HUES64 (cell line): ENCODE measurements around the gene FAM47C. TPM values are rescaled to one million over a fixed set of nuclear protein-coding genes. Genes with fewer than 3 reads are reported as not detected.
A peak's percentile ranks its signal among the peaks of the same experiment; 100 is the strongest.
"Not testable (repeated sequence)": the region's sequence is repeated elsewhere in the genome, so short reads cannot be mapped to it uniquely, and the experiment has no call there.

Experiments
- H3K27ac ChIP-seq: 2 replicates; pipeline ENCODE4 v1.7.0; 2013; ENCODE audit warnings: low read depth, low read length, inconsistent platforms
- H3K27me3 ChIP-seq: 2 replicates; pipeline ENCODE4 v1.6.1; 2013; ENCODE audit warnings: mild to moderate bottlenecking, low read length; ENCODE audit not compliant: insufficient read depth
- H3K36me3 ChIP-seq: 2 replicates; pipeline ENCODE4 v1.6.1; 2013; ENCODE audit warnings: mild to moderate bottlenecking, low read length; ENCODE audit not compliant: insufficient read depth
- H3K4me1 ChIP-seq: 2 replicates; pipeline ENCODE4 v1.6.1; 2013; ENCODE audit warnings: mild to moderate bottlenecking, low read length, moderate library complexity; ENCODE audit not compliant: insufficient read depth
- H3K4me3 ChIP-seq: 2 replicates; pipeline ENCODE4 v1.5.1; 2013; ENCODE audit warnings: mild to moderate bottlenecking, low read length, moderate library complexity
- H3K9ac ChIP-seq: 2 replicates; pipeline ENCODE4 v1.6.1; 2013; ENCODE audit warnings: mild to moderate bottlenecking, low read depth, low read length
- H3K9me3 ChIP-seq: 2 replicates; pipeline ENCODE4 v1.6.1; 2013; ENCODE audit warnings: low read depth, low read length; ENCODE audit not compliant: insufficient read depth
- WGBS: fragments of 150-250, 120-280 bp; methylation state at CpG from one replicate; pipeline ENCODE4 v1.1.7; 2013; ENCODE audit warnings: missing lambda C conversion rate; 5-methylcytosine and 5-hydroxymethylcytosine counted together
- polyA plus RNA-seq, 2 experiments: library from polyadenylated mRNA; stranded (reverse); fragments of 50-300 nt; gene quantifications; one replicate each; pipeline ENCODE4 v1.2.3, GENCODE V29; 2013

The FAM47C gene
- polyA plus RNA-seq (2013, experiment 1 of 2) = not detected
- polyA plus RNA-seq (2013, experiment 2 of 2) = not detected

DNA sequence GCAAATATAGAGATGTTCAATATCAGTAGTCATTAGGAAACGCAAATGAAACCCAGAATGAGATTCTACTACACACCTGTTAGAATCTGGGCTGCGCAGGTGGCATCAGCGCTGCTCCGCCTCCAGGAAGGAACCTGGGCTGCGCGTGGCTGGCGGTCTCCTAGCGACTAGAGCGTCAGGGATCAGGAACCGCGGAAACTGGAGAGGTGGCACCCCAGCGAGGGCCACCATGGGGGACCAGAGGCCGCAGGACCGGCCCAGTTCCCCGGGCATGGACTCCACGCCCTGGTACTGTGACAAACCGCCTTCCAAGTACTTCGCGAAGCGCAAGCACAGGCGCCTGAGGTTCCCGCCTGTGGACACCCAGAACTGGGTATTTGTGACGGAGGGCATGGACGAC is at the start of gene FAM47C:
Gene FAM47C, plus strand, starts transcription at position 185 of the 400 bp plus-strand sequence. Its CDS starts 45 bp downstream, at position 230.
- not testable (repeated sequence) for H3K27me3 ChIP-seq, H3K9me3 ChIP-seq, H3K9ac ChIP-seq, H3K27ac ChIP-seq, H3K4me3 ChIP-seq, H3K4me1 ChIP-seq, H3K36me3 ChIP-seq
- 96% methylated on average over 24 of the region's 24 CpGs for WGBS

GRCh38 chrX:36961590-36961989 is 46.6 kb upstream of the FAM47C start:
- Histone ChIP-seq H3K4me1 (0 out of 2 replicates have a peak, but pooled peaks cover 3% of the 10 kb centered on the region), H3K27me3 (peaks cover 30% of the 10 kb centered on the region), H3K27ac (no peak overlapping the region), H3K4me3 (no peak overlapping the region), H3K36me3 (no peaks in the 10 kb centered on the region), H3K9ac (no peak overlapping the region), H3K9me3 (no peaks in the 10 kb centered on the region)
- WGBS = 58% methylated on average over 8 of the region's 10 CpGs

- peaks cover 27% of the 10 kb centered on the region for H3K27me3 ChIP-seq
- H3K4me3 ChIP-seq = peak overlapping the region; percentile 46
- WGBS = 4% methylated on average over 56 of the region's 63 CpGs
- no peaks in the 10 kb centered on the region for H3K36me3 ChIP-seq
- no peaks in the 10 kb centered on the region for H3K9me3 ChIP-seq
- H3K9ac ChIP-seq = no peak overlapping the region
- no peaks in the 10 kb centered on the region for H3K4me1 ChIP-seq
- H3K27ac ChIP-seq = no peak overlapping the region
These were observed 44.9 kb upstream of the FAM47C start for GRCh38 chrX:36963069-36963808.

DNA sequence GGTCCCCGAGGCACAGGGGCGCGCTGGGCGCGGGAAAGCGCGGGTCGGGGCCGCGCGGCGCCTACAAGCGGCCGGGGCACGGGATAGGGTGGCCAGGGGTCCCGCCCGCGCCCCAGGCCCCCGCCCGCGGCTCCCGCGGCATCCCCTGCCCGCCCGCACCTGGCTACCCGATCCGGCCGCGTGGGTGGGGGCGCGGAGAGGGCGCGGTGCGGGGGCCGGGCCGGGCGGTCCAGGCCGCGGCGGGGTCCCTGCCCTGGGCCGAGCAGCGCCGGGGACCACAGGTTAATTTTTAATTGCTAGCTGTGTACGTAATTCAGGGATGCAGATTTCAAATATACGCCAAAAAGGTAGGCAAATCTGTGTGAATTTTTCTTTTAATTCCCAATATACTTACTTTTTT is 44.3 kb upstream of the FAM47C start:
- no peak overlapping the region for H3K27ac ChIP-seq
- H3K4me3 ChIP-seq = peak overlapping the region; percentile 46
- 1% methylated on average over 39 of the region's 45 CpGs for WGBS
- no peaks in the 10 kb centered on the region for H3K9me3 ChIP-seq
- no peaks in the 10 kb centered on the region for H3K4me1 ChIP-seq
- H3K9ac ChIP-seq = no peak overlapping the region
- H3K27me3 ChIP-seq = peaks cover 21% of the 10 kb centered on the region
- no peaks in the 10 kb centered on the region for H3K36me3 ChIP-seq

GRCh38 chrX:36973575-36973974 is 34.6 kb upstream of the FAM47C start:
- Histone ChIP-seq H3K9ac (no peak overlapping the region), H3K27me3 (no peaks in the 10 kb centered on the region), H3K4me3 (no peak overlapping the region), H3K9me3 (no peaks in the 10 kb centered on the region), H3K4me1 (no peaks in the 10 kb centered on the region), H3K27ac (no peak overlapping the region), H3K36me3 (no peaks in the 10 kb centered on the region)

DNA sequence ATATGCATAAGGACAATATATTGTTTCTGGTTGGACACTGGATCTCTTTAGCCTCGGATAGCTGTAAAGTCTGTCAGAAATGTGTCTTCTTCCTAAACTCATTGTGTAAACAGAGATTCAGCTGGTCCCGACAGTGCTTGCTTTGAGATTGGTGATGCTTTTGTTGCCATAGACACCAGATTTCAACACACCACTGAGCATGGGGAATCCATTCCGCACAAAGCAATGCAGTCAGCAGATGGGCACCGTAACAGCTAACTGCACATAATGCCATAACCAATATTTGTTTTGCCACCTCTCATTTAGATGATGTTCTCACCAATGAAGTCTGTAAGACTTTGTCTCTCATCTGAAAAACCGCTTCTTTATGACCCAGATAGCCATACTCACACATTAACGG is 33.3 kb upstream of the FAM47C start:
- H3K27me3 ChIP-seq = no peaks in the 10 kb centered on the region
- H3K27ac ChIP-seq = no peak overlapping the region
- no peaks in the 10 kb centered on the region for H3K9me3 ChIP-seq
- no peak overlapping the region for H3K4me3 ChIP-seq
- H3K9ac ChIP-seq = no peak overlapping the region
- no peaks in the 10 kb centered on the region for H3K36me3 ChIP-seq
- 89% methylated on average over 5 of the region's 6 CpGs for WGBS
- H3K4me1 ChIP-seq = 0 out of 2 replicates have a peak, but pooled peaks cover 3% of the 10 kb centered on the region

- no peaks in the 10 kb centered on the region for H3K9me3 ChIP-seq
- no peaks in the 10 kb centered on the region for H3K36me3 ChIP-seq
- no CpG with 5 or more reads among the region's 2 CpGs for WGBS
- no peak overlapping the region for H3K4me3 ChIP-seq
- 0 out of 2 replicates have a peak, but pooled peaks cover 3% of the 10 kb centered on the region for H3K4me1 ChIP-seq
- H3K9ac ChIP-seq = no peak overlapping the region
- no peaks in the 10 kb centered on the region for H3K27me3 ChIP-seq
- H3K27ac ChIP-seq = no peak overlapping the region
These were observed 29.3 kb upstream of the FAM47C start for GRCh38 chrX:36978886-36979285.

DNA sequence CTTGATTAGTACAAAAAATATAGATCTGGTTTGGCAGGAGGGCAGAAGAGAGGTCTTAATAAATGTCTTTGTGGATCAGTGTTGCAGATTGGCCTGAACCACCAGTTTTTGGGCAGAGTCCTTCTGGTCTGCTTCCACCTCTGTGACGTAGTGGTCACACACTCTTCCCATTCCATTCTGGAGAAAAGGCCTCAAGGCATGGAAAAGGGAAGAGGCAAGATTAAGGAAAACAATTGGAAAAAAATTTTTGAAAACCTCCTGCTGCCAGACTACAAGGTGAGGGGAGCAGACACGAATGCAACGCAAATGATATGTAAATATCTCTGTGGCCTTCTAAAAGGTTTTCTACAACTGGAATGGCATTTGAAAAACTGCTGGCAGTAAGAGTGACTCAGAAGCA is 24.3 kb upstream of the FAM47C start:
- Histone ChIP-seq H3K27ac (no peak overlapping the region), H3K36me3 (no peaks in the 10 kb centered on the region), H3K4me3 (no peak overlapping the region), H3K9ac (no peak overlapping the region), H3K27me3 (peaks cover 13% of the 10 kb centered on the region), H3K4me1 (0 out of 2 replicates have a peak, but pooled peaks cover 2% of the 10 kb centered on the region), H3K9me3 (no peaks in the 10 kb centered on the region)
- WGBS = 15% methylated on average over 2 of the region's 3 CpGs

GRCh38 chrX:36985416-36986209 is 22.6 kb upstream of the FAM47C start:
- H3K27ac ChIP-seq, H3K9me3 ChIP-seq, H3K9ac ChIP-seq, H3K4me1 ChIP-seq, H3K36me3 ChIP-seq: not testable (repeated sequence)
- WGBS = 2% methylated on average over 69 of the region's 89 CpGs
- Histone ChIP-seq H3K27me3 (peaks cover 13% of the 10 kb centered on the region), H3K4me3 (peak overlapping the region; percentile 44)

GRCh38 chrX:36986231-36986630 is 21.9 kb upstream of the FAM47C start:
- peak overlapping the region; percentile 44 for H3K4me3 ChIP-seq
- H3K9ac ChIP-seq = no peak overlapping the region
- H3K4me1 ChIP-seq = no peaks in the 10 kb centered on the region
- no peaks in the 10 kb centered on the region for H3K9me3 ChIP-seq
- no peak overlapping the region for H3K27ac ChIP-seq
- no peaks in the 10 kb centered on the region for H3K36me3 ChIP-seq
- 1% methylated on average over 30 of the region's 34 CpGs for WGBS
- H3K27me3 ChIP-seq = peaks cover 13% of the 10 kb centered on the region

DNA sequence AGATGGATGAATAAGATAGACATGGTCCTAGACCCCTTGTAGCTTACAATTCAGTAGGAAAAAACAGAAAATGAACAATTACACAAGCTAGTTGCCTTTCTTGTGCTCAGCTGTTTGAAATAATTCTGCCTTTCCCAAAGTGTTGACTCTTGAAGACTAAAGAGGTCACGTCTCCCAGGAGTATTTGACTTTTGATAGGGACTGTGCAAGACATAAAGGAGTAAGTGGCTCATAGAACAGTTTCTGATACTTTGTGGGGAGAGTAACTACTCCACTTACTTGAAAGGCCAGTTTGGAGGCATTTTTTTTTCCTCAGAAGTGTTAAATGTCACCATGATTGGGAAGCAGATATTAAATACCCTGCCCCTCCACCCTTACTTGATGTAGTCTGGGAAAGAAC is 21.0 kb upstream of the FAM47C start:
- not testable (repeated sequence) for H3K9ac ChIP-seq, H3K4me1 ChIP-seq, H3K36me3 ChIP-seq, H3K27ac ChIP-seq, H3K4me3 ChIP-seq, H3K9me3 ChIP-seq
- WGBS = no CpG with 5 or more reads among the region's 1 CpG
- H3K27me3 ChIP-seq = peaks cover 13% of the 10 kb centered on the region
